Activated B cell treated with CpG ODN at 0.5 μM for 24 hours (primary cell): ENCODE data around the gene PALM. TPM values are rescaled to one million over a fixed set of nuclear protein-coding genes. Genes with fewer than 3 reads are reported as not detected.

Experiments
- ATAC-seq: fragments of 200-7000 bp; cut with Tn5 transposase; one replicate; pipeline ENCODE4 v1.10.0; 2021; ENCODE audit warnings: low read depth, mild to moderate bottlenecking, moderate library complexity
- CTCF ChIA-PET: fragments of 350-600 bp; sonication (Branson Sonifier 250); formaldehyde crosslinking; loops from one replicate; lab custom pipeline; 2021; ENCODE audit warnings: antibody characterized with exemption; lab: Charles Lee
- POLR2A ChIA-PET: fragments of 350-600 bp; sonication (Branson Sonifier 250); formaldehyde crosslinking; loops from one replicate; lab custom pipeline; 2021; ENCODE audit warnings: antibody characterized with exemption; lab: Charles Lee
- DNase-seq: peaks from one replicate; pipeline ENCODE4 v3.0.0; 2022
- H3K27ac Mint-ChIP-seq: one replicate; pipeline ENCODE4 v1.8.0; 2020; ENCODE audit warnings: mixed read lengths
- H3K27me3 Mint-ChIP-seq: one replicate; pipeline ENCODE4 v1.8.0; 2021; ENCODE audit warnings: mixed read lengths
- H3K36me3 Mint-ChIP-seq: one replicate; pipeline ENCODE4 v1.8.0; 2021; ENCODE audit warnings: low read depth, mixed read lengths
- H3K4me1 Mint-ChIP-seq: one replicate; pipeline ENCODE4 v1.8.0; 2021; ENCODE audit warnings: mixed read lengths
- H3K4me3 Mint-ChIP-seq: one replicate; pipeline ENCODE4 v1.8.0; 2020; ENCODE audit warnings: mild to moderate bottlenecking, mixed read lengths
- H3K9me3 Mint-ChIP-seq: one replicate; pipeline ENCODE4 v1.8.0; 2020; ENCODE audit warnings: mixed read lengths
- CTCF ChIP-seq: fragments of 200-600 bp; IDR thresholded peaks from one replicate; pipeline ENCODE4 v1.8.0; 2022; ENCODE audit warnings: antibody characterized with exemption, mild to moderate bottlenecking
- intact Hi-C: fragments of 100-400 bp; cut with micrococcal nuclease; formaldehyde crosslinking; loops from one replicate; pipeline ENCODE4 v1.15.1; 2024
- total RNA-seq: library from RNA; stranded (reverse); gene quantifications from 2 replicates; pipeline ENCODE4 v1.2.3, GENCODE V29; 2022

The PALM gene
- total RNA-seq, 1 donor from 2014 or later: not detected

- Mint-ChIP-seq H3K9me3 (no peaks in the 10 kb centered on the region), H3K36me3 (no peaks in the 10 kb centered on the region), H3K27ac (no peak overlapping the region), H3K4me3 (no peak overlapping the region), H3K27me3 (peaks cover 6% of the 10 kb centered on the region), H3K4me1 (no peaks in the 10 kb centered on the region)
- ChIA-PET CTCF (no interaction called here), POLR2A (interaction anchor here (0.6 kb wide), 1 partner anchor 103 kb away, joined by 4 read pairs; no protein-coding TSS in a partner anchor)
- ATAC-seq (no peak), DNase-seq (no peak)
- no peak for TF ChIP-seq CTCF
- intact Hi-C loops: no loop called here
These were observed 74.3 kb downstream of the PALM start for GRCh38 chr19:782878-783668.

- Mint-ChIP-seq H3K4me3 (no peak overlapping the region), H3K36me3 (no peaks in the 10 kb centered on the region), H3K27ac (no peak overlapping the region), H3K9me3 (no peaks in the 10 kb centered on the region), H3K4me1 (no peaks in the 10 kb centered on the region), H3K27me3 (peaks cover 14% of the 10 kb centered on the region)
- DNase-seq (no peak), ATAC-seq (no peak)
- ChIA-PET CTCF (no interaction called here), POLR2A (no interaction called here)
- no peak for TF ChIP-seq CTCF
- intact Hi-C loops: no loop called here
These were observed 75.8 kb downstream of the PALM start for GRCh38 chr19:784541-784940.

- Mint-ChIP-seq H3K4me3 (no peak overlapping the region), H3K36me3 (no peaks in the 10 kb centered on the region), H3K9me3 (no peaks in the 10 kb centered on the region), H3K4me1 (no peaks in the 10 kb centered on the region), H3K27me3 (peaks cover 15% of the 10 kb centered on the region), H3K27ac (no peak overlapping the region)
- no peak for DNase-seq
- intact Hi-C loops: no loop called here
- POLR2A ChIA-PET: no interaction called here
- CTCF ChIA-PET: no interaction called here
- no peak for TF ChIP-seq CTCF
- ATAC-seq: no peak
These were observed 78.8 kb downstream of the PALM start for GRCh38 chr19:787536-787935.

- ChIA-PET POLR2A (no interaction called here), CTCF (no interaction called here)
- no peaks in the 10 kb centered on the region for H3K36me3 Mint-ChIP-seq
- peaks cover 15% of the 10 kb centered on the region for H3K27me3 Mint-ChIP-seq
- ATAC-seq: no peak
- no peak overlapping the region for H3K4me3 Mint-ChIP-seq
- intact Hi-C loops: no loop called here
- H3K9me3 Mint-ChIP-seq: no peaks in the 10 kb centered on the region
- H3K27ac Mint-ChIP-seq: no peak overlapping the region
- TF ChIP-seq CTCF: no peak
- no peak for DNase-seq
- H3K4me1 Mint-ChIP-seq: no peaks in the 10 kb centered on the region
These were observed 79.9 kb downstream of the PALM start for GRCh38 chr19:788686-788982.

GRCh38 chr19:788983-789700, 80.4 kb downstream of the PALM start:
- no peak for TF ChIP-seq CTCF
- ATAC-seq (no peak), DNase-seq (no peak)
- no peaks in the 10 kb centered on the region for H3K4me1 Mint-ChIP-seq
- peaks cover 15% of the 10 kb centered on the region for H3K27me3 Mint-ChIP-seq
- intact Hi-C loops: no loop called here
- H3K36me3 Mint-ChIP-seq: no peaks in the 10 kb centered on the region
- ChIA-PET POLR2A (no interaction called here), CTCF (no interaction called here)
- no peak overlapping the region for H3K27ac Mint-ChIP-seq
- no peaks in the 10 kb centered on the region for H3K9me3 Mint-ChIP-seq
- H3K4me3 Mint-ChIP-seq: no peak overlapping the region
